BLaER1 (cell line): ENCODE data around the gene LSP1.
"Not testable (repeated sequence)": the region's sequence is repeated elsewhere in the genome, so short reads cannot be mapped to it uniquely, and the experiment has no call there.

Experiments used
- H3K27ac ChIP-seq: shearing (Covaris generic); formaldehyde crosslinking; 2 replicates; pipeline ENCODE4 v1.8.1; 2022
- H3K27me3 ChIP-seq: shearing (Covaris generic); formaldehyde crosslinking; 2 replicates; pipeline ENCODE4 v1.8.1; 2022
- H3K36me3 ChIP-seq: shearing (Covaris generic); formaldehyde crosslinking; 2 replicates; pipeline ENCODE4 v1.8.1; 2022
- H3K4me1 ChIP-seq: shearing (Covaris generic); formaldehyde crosslinking; 2 replicates; pipeline ENCODE4 v1.8.1; 2022
- H3K4me2 ChIP-seq: shearing (Covaris generic); formaldehyde crosslinking; 2 replicates; pipeline ENCODE4 v1.8.1; 2022
- H3K4me3 ChIP-seq: shearing (Covaris generic); formaldehyde crosslinking; 2 replicates; pipeline ENCODE4 v1.8.1; 2022
- H3K9ac ChIP-seq: shearing (Covaris generic); formaldehyde crosslinking; 2 replicates; pipeline ENCODE4 v1.8.1; 2022
- H3K9me3 ChIP-seq: shearing (Covaris generic); formaldehyde crosslinking; 2 replicates; pipeline ENCODE4 v1.8.1; 2022
- H4K20me1 ChIP-seq: shearing (Covaris generic); formaldehyde crosslinking; 2 replicates; pipeline ENCODE4 v1.8.1; 2022
- Cebpa-rat ChIP-seq: shearing (Covaris generic); IDR thresholded peaks from 2 replicates; pipeline ENCODE4 v1.8.1; 2022

LSP1 gene

GRCh38 chr11:1937616-1938342 lies 84.9 kb downstream of the LSP1 start:
- H3K4me1 ChIP-seq, result peaks cover 44% of the 10 kb centered on the region
- H3K27me3 ChIP-seq, result no peaks in the 10 kb centered on the region
- no peaks in the 10 kb centered on the region for H3K9me3 ChIP-seq
- no peak for TF ChIP-seq Cebpa-rat
- no peak overlapping the region for H3K4me3 ChIP-seq
- no peak overlapping the region for H3K9ac ChIP-seq
- no peak overlapping the region for H3K4me2 ChIP-seq
- H3K27ac ChIP-seq, result no peak overlapping the region
- H3K36me3 ChIP-seq, result no peaks in the 10 kb centered on the region
- H4K20me1 ChIP-seq, result no peaks in the 10 kb centered on the region

- no peak overlapping the region for H3K27ac ChIP-seq
- H3K4me2 ChIP-seq, result 0 out of 2 replicates have a peak overlapping the region, but pooled peaks have one; percentile 2
- no peak overlapping the region for H3K4me3 ChIP-seq
- no peaks in the 10 kb centered on the region for H3K36me3 ChIP-seq
- no peak overlapping the region for H3K9ac ChIP-seq
- no peak for TF ChIP-seq Cebpa-rat
- H3K27me3 ChIP-seq, result no peaks in the 10 kb centered on the region
- peaks cover 45% of the 10 kb centered on the region for H3K4me1 ChIP-seq
- no peaks in the 10 kb centered on the region for H3K9me3 ChIP-seq
- H4K20me1 ChIP-seq, result no peaks in the 10 kb centered on the region
Observed at GRCh38 chr11:1938343-1939005, 85.6 kb downstream of the LSP1 start.

- Histone ChIP-seq H3K27me3 (no peaks in the 10 kb centered on the region), H3K4me1 (peaks cover 51% of the 10 kb centered on the region), H3K9ac (no peak overlapping the region), H3K27ac (no peak overlapping the region), H4K20me1 (no peaks in the 10 kb centered on the region), H3K9me3 (no peaks in the 10 kb centered on the region), H3K36me3 (no peaks in the 10 kb centered on the region), H3K4me3 (no peak overlapping the region), H3K4me2 (0 out of 2 replicates have a peak overlapping the region, but pooled peaks have one; percentile 2)
- no peak for TF ChIP-seq Cebpa-rat
Observed at GRCh38 chr11:1939006-1939625, 86.2 kb downstream of the LSP1 start.

- not testable (repeated sequence) for H3K4me3 ChIP-seq, H3K27me3 ChIP-seq, H4K20me1 ChIP-seq, H3K27ac ChIP-seq, H3K9ac ChIP-seq, H3K4me2 ChIP-seq, H3K36me3 ChIP-seq, H3K9me3 ChIP-seq
- peaks cover 47% of the 10 kb centered on the region for H3K4me1 ChIP-seq
Observed at GRCh38 chr11:1939788-1940187, 86.9 kb downstream of the LSP1 start.
